ENCODE data around the gene UBE3D.

- TF ChIP-seq CTCF (conservative IDR thresholded peaks at IDR 0.05) (no peak), ZFX (IDR thresholded peaks at IDR 0.05) (no peak)
Observed at GRCh38 chr6:83071023-83071422, 5.4 kb upstream of the UBE3D start.
